ENCODE results near the gene TIGAR.

DNA sequence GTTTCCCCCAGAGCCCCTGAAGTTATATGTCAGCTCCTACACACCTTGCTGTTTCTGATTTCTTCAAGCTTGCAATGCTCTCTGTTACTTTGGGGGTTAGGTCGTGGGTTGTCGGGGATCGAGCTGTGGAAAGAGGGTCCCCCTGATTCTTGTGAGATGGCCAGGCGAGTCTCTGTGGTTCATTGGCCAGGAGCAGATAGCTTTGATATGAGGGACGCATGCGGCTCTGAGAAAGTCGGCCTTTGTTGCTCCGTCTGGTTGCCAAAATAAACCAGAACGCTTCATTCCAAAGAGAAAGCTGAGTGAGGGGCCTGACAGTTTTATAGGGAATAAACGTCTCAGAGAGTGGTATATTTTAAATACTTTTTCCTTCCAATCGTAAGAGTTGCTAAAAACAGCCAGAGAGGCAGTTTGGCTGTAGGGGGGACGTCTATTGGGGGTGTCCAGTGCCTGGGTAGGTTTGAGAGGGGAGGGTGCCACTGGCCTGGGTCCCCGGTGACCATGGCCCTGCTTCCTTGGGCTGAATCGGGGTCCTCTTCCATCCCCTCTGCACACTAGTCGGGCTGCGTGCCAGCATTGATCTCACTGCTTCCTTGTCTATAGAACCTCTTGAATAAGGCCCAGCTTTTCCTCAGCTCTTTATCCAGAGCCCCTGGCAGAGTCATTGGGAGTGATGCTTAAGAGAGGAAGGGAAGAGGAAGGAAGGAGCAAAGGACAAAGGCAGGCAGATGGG, 28.5 kb upstream of the TIGAR start:
- TF ChIP-seq, protein P1, sequence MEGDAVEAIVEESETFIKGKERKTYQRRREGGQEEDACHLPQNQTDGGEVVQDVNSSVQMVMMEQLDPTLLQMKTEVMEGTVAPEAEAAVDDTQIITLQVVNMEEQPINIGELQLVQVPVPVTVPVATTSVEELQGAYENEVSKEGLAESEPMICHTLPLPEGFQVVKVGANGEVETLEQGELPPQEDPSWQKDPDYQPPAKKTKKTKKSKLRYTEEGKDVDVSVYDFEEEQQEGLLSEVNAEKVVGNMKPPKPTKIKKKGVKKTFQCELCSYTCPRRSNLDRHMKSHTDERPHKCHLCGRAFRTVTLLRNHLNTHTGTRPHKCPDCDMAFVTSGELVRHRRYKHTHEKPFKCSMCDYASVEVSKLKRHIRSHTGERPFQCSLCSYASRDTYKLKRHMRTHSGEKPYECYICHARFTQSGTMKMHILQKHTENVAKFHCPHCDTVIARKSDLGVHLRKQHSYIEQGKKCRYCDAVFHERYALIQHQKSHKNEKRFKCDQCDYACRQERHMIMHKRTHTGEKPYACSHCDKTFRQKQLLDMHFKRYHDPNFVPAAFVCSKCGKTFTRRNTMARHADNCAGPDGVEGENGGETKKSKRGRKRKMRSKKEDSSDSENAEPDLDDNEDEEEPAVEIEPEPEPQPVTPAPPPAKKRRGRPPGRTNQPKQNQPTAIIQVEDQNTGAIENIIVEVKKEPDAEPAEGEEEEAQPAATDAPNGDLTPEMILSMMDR (IDR thresholded peaks at IDR 0.05) = no peak
- no peak for TF ChIP-seq EZH2 (IDR thresholded peaks at IDR 0.05; ENCODE audit: borderline replicate concordance, insufficient read depth, low read depth, low read length, poor library complexity, severe bottlenecking)
